ENCODE measurements around the gene ZNF821.

The ZNF821 gene

DNA sequence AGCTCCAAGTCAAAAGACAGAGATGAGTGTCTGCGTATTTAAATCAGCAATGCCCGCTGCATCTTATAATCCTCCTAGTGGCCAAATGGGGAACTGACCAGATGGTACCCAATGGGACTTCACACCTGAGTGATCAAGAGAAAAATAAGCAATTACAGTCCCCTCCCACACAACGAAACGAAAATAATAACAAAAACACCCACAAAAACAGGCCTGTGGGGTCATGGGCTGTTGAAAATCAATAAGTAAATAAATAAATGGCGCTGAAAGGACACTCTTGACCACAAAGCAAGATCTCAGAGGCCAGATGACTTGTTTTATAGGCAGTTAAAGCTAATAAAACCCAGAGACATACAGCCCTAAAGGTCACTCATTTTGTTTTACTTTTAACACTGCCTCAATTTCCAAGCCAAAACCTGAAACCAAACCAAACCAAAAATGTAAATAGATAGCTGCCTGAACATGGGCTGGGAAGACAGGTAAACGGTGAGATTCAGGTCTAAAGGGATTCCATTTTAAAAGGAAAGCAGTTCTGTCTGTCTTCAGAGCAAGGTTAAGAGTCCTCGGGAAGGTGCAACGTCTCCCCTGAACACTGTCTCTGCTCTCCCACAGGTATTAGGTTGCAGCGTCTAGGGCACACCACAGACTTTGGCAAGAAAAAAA, 1.3 kb downstream of the ZNF821 start (continued):
- TF ChIP-seq, protein P1, sequence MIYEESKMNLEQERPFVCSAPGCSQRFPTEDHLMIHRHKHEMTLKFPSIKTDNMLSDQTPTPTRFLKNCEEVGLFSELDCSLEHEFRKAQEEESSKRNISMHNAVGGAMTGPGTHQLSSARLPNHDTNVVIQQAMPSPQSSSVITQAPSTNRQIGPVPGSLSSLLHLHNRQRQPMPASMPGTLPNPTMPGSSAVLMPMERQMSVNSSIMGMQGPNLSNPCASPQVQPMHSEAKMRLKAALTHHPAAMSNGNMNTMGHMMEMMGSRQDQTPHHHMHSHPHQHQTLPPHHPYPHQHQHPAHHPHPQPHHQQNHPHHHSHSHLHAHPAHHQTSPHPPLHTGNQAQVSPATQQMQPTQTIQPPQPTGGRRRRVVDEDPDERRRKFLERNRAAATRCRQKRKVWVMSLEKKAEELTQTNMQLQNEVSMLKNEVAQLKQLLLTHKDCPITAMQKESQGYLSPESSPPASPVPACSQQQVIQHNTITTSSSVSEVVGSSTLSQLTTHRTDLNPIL (CRISPR knock-in tag; IDR thresholded peaks at IDR 0.05; ENCODE audit: low read depth), result no peak
- no peak for TF ChIP-seq ZC3H10 (CRISPR knock-in tag; IDR thresholded peaks at IDR 0.05)
- TF ChIP-seq ESRRG (CRISPR knock-in tag; IDR thresholded peaks at IDR 0.05), result no peak
- no peak for TF ChIP-seq GLIS3 (CRISPR knock-in tag; IDR thresholded peaks at IDR 0.05)
- no peak for TF ChIP-seq ZFP3 (CRISPR knock-in tag; IDR thresholded peaks at IDR 0.05)

GRCh38 chr16:71880176-71880575, 3.8 kb downstream of the ZNF821 start:
- TF ChIP-seq ESRRG (CRISPR knock-in tag; IDR thresholded peaks at IDR 0.05) (no peak), ZNF565 (CRISPR knock-in tag; conservative IDR thresholded peaks at IDR 0.05; ENCODE audit: low read depth) (no peak), GLIS3 (CRISPR knock-in tag; IDR thresholded peaks at IDR 0.05) (no peak), TOX (CRISPR knock-in tag; IDR thresholded peaks at IDR 0.05; ENCODE audit: borderline replicate concordance) (no peak), POU6F1 (CRISPR knock-in tag; IDR thresholded peaks at IDR 0.05; ENCODE audit: borderline replicate concordance, low read depth) (no peak), TCF4 (CRISPR knock-in tag; IDR thresholded peaks at IDR 0.05; ENCODE audit: borderline replicate concordance) (no peak), ZFP30 (CRISPR knock-in tag; IDR thresholded peaks at IDR 0.05) (no peak)
- TF ChIP-seq, protein P1 (CRISPR knock-in tag; IDR thresholded peaks at IDR 0.05; ENCODE audit: low read depth), result no peak
- TF ChIP-seq, protein P2, sequence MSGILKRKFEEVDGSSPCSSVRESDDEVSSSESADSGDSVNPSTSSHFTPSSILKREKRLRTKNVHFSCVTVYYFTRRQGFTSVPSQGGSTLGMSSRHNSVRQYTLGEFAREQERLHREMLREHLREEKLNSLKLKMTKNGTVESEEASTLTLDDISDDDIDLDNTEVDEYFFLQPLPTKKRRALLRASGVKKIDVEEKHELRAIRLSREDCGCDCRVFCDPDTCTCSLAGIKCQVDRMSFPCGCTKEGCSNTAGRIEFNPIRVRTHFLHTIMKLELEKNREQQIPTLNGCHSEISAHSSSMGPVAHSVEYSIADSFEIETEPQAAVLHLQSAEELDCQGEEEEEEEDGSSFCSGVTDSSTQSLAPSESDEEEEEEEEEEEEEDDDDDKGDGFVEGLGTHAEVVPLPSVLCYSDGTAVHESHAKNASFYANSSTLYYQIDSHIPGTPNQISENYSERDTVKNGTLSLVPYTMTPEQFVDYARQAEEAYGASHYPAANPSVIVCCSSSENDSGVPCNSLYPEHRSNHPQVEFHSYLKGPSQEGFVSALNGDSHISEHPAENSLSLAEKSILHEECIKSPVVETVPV (CRISPR knock-in tag; IDR thresholded peaks at IDR 0.05), result no peak
- TF ChIP-seq, protein P3, sequence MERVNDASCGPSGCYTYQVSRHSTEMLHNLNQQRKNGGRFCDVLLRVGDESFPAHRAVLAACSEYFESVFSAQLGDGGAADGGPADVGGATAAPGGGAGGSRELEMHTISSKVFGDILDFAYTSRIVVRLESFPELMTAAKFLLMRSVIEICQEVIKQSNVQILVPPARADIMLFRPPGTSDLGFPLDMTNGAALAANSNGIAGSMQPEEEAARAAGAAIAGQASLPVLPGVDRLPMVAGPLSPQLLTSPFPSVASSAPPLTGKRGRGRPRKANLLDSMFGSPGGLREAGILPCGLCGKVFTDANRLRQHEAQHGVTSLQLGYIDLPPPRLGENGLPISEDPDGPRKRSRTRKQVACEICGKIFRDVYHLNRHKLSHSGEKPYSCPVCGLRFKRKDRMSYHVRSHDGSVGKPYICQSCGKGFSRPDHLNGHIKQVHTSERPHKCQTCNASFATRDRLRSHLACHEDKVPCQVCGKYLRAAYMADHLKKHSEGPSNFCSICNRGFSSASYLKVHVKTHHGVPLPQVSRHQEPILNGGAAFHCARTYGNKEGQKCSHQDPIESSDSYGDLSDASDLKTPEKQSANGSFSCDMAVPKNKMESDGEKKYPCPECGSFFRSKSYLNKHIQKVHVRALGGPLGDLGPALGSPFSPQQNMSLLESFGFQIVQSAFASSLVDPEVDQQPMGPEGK (CRISPR knock-in tag; IDR thresholded peaks at IDR 0.05; ENCODE audit: borderline replicate concordance), result no peak
- no peak for ATAC-seq

GRCh38 chr16:71878911-71879310, 5.1 kb downstream of the ZNF821 start:
- no peak for TF ChIP-seq ZNF8 (CRISPR knock-in tag; IDR thresholded peaks at IDR 0.05)
- no peak for TF ChIP-seq BACH2 (CRISPR knock-in tag; IDR thresholded peaks at IDR 0.05; ENCODE audit: borderline replicate concordance)
- TF ChIP-seq TCF4 (CRISPR knock-in tag; IDR thresholded peaks at IDR 0.05; ENCODE audit: borderline replicate concordance), result no peak
- TF ChIP-seq, protein P1 (CRISPR knock-in tag; IDR thresholded peaks at IDR 0.05; ENCODE audit: low read depth), result no peak
- TF ChIP-seq CSDC2 (CRISPR knock-in tag; IDR thresholded peaks at IDR 0.05), result no peak
- no peak for TF ChIP-seq ESRRG (CRISPR knock-in tag; IDR thresholded peaks at IDR 0.05)
- no peak for TF ChIP-seq SNAI2 (CRISPR knock-in tag; IDR thresholded peaks at IDR 0.05)
- TF ChIP-seq GLIS3 (CRISPR knock-in tag; IDR thresholded peaks at IDR 0.05), result no peak
- no peak for TF ChIP-seq ZFP30 (CRISPR knock-in tag; IDR thresholded peaks at IDR 0.05)
- no peak for TF ChIP-seq PPARA (CRISPR knock-in tag; IDR thresholded peaks at IDR 0.05; ENCODE audit: borderline replicate concordance)
- TF ChIP-seq OSR1 (CRISPR knock-in tag; IDR thresholded peaks at IDR 0.05), result no peak
- TF ChIP-seq ZNF70 (CRISPR knock-in tag; IDR thresholded peaks at IDR 0.05), result no peak
- no peak for TF ChIP-seq TOX (CRISPR knock-in tag; IDR thresholded peaks at IDR 0.05; ENCODE audit: borderline replicate concordance)
- TF ChIP-seq ZC3H10 (CRISPR knock-in tag; IDR thresholded peaks at IDR 0.05), result no peak
- TF ChIP-seq, protein P3 (CRISPR knock-in tag; IDR thresholded peaks at IDR 0.05; ENCODE audit: borderline replicate concordance), result no peak
- no peak for TF ChIP-seq POU6F1 (CRISPR knock-in tag; IDR thresholded peaks at IDR 0.05; ENCODE audit: borderline replicate concordance, low read depth)
- TF ChIP-seq ARNTL (CRISPR knock-in tag; IDR thresholded peaks at IDR 0.05; ENCODE audit: borderline replicate concordance, low read depth), result no peak
- no peak for TF ChIP-seq ZFP3 (CRISPR knock-in tag; IDR thresholded peaks at IDR 0.05)
- no peak for ATAC-seq

Data from SK-N-SH treated with all-trans-retinoic acid at 6 μM for 48 hours (cell line).